Activated gamma-delta T cell treated with Interleukin-2 at 50 U/mL for 16 hours (primary cell): ENCODE data around the gene SUCLG2.
"Not testable (repeated sequence)": the region's sequence is repeated elsewhere in the genome, so short reads cannot be mapped to it uniquely, and the experiment has no call there.

Experiments
- DNase-seq: peaks from one replicate; pipeline ENCODE4 v3.0.0-alpha.2; 2020

Gene SUCLG2

GRCh38 chr3:67602816-67603215 lies 51.6 kb downstream of the SUCLG2 start:
- DNase-seq, result no peak

DNA sequence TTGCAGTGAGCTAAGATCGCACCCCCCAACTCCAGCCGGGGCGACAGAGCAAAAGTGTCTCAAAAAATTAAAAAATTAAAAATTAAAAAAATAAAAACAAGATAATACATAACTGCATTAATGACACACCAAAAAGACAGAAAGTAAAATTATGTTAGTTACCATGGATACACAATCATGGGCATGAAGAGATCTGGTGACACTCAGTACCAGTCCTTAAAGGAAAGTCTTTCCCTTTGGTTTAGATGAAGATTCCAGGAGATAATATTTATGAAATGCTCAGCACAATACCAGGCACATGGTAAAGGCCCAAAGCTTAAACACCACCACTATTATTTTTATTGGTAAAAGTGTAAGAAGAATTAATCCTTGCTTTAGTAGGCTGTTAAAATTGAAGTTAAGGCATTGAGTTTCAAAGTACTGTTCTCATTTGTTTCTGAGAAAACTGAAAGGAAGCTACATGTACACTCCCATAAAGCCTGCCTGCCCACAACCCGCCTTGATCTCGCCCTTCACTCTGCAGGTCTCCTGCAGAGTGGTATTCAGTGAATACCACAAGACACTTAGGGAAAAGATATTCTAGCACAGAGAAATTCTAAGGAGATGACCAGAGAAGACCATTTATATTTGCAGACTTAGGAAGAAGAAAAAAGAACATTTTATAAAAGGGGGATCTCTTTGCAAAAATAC lies 52.3 kb downstream of the SUCLG2 start:
- no peak for DNase-seq

DNA sequence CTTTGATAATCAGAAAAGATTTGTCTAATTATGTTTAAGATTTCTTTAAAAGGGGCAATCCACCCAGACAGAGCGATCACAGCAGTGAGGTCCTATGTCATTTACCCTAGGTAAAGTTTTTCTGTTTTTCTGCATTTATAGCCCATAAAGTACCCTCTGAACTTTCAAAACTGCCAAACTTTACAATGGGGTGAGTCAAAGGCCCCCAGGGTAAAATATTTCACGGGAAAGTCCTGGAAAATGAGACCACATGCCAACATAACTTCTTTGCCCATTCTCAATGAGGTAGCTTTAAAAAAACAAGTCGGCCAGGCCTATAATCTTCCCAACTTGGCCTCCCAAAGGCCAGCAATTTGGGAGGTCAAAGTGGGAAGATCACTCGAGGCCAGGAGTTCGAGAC lies 53.0 kb downstream of the SUCLG2 start:
- no peak for DNase-seq

- DNase-seq, result no peak
These were observed 54.6 kb downstream of the SUCLG2 start for GRCh38 chr3:67599821-67600220.

DNA sequence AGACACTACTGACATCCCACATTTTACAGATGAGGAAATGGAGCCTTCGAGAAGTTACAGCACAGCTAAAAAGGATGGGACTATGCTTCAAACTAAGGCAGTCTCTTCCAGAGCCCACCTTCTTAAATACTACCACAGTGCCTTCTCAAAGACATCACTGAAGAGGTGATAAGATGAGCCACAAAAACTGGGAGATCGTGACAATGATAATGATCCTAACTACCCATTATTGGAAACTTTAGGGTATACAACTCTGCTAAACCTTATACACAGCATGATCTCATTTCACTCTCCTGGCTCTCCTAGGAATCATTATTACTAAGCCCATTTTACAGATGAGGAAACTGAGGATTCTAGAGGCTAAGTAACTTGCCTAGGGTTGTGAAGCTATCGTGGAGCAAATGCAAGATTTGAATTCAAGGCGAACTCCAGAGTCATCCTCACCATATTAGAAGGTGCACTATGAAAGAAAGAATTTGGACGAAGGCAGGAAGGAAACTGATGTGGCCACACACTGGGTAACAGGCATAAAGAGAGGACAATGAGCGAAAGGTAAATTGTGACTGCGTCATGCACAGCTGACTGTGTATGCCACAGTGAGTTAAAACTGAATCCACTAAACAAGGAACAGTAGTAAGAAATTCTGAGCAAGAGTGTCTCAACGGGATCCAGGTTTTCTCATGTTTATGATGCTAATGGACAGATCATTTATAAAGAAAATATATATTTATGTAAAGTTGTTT lies 55.4 kb downstream of the SUCLG2 start:
- DNase-seq, result no peak

- DNase-seq, result no peak
These were observed 59.0 kb downstream of the SUCLG2 start for GRCh38 chr3:67595424-67595823.

GRCh38 chr3:67593761-67594234 lies 60.6 kb downstream of the SUCLG2 start:
- DNase-seq, result no peak

DNA sequence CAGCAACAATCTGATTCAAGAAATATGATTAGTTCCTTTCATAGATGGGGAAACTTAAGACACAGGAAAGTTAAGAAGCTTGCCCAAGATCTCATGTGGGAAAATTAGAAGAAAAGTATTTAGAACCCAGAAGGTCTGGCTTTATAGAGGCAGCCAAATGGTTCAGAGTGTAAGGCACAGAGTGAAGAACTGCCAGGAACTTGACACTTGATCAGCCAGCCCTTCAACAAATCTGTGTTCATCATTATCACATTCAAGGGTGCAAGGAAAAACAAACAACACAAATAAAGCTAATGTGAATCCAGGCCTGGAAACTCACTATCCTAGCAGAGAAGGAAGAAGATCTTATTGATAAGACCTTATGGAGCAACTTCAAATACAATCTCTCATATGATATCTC lies 62.4 kb downstream of the SUCLG2 start:
- DNase-seq, result no peak

- no peak for DNase-seq
These were observed 66.6 kb downstream of the SUCLG2 start for GRCh38 chr3:67587811-67588210.

GRCh38 chr3:67587301-67587700 lies 67.1 kb downstream of the SUCLG2 start:
- no peak for DNase-seq

GRCh38 chr3:67584608-67585007 lies 69.8 kb downstream of the SUCLG2 start:
- DNase-seq, result not testable (repeated sequence)

DNA sequence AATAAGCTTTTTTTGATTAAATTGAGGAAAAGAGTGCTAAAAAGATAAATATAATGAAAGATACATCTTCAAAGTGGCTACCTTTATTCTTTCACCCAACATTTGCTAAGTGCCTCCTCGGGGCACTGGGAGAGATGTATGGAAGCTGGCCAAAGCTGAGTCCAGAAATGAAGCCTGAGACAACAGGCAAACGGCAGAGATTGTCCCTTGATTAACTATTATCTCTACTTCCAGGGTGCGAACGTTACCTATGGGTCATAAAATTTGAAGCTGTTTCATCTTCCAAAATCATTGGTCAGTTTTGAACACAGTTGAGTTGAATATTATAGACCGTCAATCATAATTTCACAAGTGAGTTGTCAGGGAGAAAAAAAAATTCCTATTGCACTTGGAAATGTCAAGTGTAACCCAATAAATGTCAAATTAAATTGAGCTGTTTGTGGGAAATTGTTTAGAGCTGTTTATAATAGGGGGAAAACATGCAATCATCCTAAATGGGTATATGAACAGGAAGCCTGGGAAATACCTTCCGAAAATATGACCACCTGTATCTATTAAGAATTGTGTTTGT lies 73.9 kb downstream of the SUCLG2 start:
- DNase-seq, result no peak

DNA sequence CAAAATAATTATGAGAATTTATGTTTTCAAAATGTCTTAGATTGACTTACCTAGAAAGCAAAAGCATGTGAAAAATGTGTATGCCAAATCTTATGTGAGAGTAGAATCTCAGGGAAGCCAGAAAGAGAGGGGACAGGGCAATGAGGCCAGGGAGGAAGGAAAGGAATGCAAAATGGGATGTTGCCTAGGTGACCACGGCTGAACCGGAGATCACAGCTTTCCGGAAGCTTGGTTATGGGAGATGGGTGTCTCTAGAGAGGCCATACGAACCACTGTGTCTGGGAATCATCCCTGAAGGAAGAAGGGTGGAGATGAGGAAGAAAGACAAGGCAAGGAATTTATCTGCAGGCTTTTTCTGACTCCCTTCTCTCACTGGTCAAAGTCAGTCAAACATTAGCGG lies 76.0 kb downstream of the SUCLG2 start:
- DNase-seq, result no peak

DNA sequence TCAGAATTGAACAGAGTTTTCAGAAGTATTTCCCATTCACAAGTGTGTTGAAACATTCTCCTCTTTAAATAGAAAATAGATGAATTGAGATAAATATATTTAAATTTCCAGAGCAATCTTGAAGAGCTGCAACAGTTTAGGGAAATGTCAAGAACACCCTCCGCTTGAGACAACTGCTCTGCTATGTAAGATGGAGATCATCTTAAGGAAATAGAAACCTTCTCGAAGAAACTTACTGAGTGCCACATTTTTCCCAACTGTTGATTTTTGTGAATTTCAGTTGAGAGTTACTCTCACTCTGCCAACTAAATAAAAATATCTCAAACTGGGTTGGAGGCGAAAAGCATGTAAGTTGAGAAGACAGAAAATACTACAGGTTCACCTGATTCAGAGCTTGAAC lies 78.0 kb downstream of the SUCLG2 start:
- no peak for DNase-seq

- DNase-seq, result no peak
These were observed 85.1 kb downstream of the SUCLG2 start for GRCh38 chr3:67569324-67569723.

- DNase-seq, result no peak
These were observed 86.5 kb downstream of the SUCLG2 start for GRCh38 chr3:67567893-67568292.

- no peak for DNase-seq
These were observed 89.4 kb downstream of the SUCLG2 start for GRCh38 chr3:67564973-67565372.

DNA sequence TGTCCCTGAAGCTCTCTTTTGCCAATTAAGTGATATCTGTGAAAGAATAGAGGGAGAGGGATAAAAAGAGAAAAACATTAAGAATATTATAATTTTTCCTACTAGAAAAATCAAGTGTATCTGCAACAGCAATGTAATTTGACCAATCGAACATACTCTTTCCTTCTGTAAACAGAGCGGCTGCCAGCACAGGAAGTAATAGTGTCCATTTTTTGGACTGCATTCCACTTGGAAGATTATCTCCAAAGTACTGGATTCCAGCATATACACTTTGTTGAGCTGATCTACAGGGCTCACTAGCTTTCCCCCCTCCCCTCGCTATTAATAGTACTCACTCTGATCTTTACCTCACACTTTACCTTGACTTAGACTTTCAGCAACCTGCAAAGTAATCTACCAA lies 90.4 kb downstream of the SUCLG2 start:
- no peak for DNase-seq

GRCh38 chr3:67561667-67562394 lies 92.6 kb downstream of the SUCLG2 start:
- DNase-seq, result no peak

DNA sequence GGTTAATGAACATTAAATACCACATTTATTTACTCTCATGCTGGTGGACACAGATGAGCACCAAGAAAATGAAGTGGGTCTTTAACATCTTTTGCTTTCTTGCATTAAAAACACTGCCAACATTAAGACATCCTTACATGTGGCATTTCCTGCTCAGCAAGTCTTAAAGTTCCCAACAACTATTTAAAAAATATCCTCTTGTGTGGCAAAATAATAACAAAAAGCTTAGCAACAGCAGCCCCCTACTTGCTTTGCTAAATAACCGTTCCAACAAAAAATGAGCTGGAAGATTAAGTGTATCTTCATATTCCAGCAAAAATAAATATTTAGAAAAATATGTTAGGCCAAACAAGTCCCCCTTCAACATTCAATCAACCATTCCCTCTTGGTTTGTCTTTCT lies 93.1 kb downstream of the SUCLG2 start:
- no peak for DNase-seq

- no peak for DNase-seq
These were observed 95.3 kb downstream of the SUCLG2 start for GRCh38 chr3:67559029-67559605.

DNA sequence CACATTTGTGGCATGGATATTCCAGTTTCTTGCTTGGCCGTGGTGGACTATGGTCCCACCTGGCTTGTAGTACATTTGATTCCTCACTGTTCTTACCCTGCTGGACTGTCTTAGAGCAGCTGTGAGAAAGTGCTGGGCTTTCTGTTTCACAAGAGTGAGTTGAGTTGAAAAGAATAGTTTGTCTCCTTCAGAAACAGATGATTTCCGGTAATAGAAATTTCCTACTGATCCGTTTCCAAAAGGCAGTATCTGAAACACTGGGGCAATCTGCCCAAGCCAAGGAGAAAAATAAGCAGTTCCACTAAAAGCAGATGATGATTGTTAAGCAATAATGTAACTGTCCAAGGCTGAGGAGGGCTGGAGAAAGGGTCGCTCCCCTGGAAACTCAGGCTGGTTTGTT lies 96.0 kb downstream of the SUCLG2 start:
- DNase-seq, result no peak

GRCh38 chr3:67557848-67558355 lies 96.5 kb downstream of the SUCLG2 start:
- no peak for DNase-seq
